Ovary (tissue), 9 donors: ENCODE measurements around the gene ARNT2. TPM values are rescaled to one million over a fixed set of nuclear protein-coding genes. Genes with fewer than 3 reads are reported as not detected.

ENCODE experiments used
- DNase-seq, 5 donors: peaks; one replicate each; pipeline ENCODE4 v3.0.0-alpha.2; 2019 to 2020
- H3K27ac ChIP-seq, 2 donors: fragments of 200-600 bp; one replicate each; pipeline versions ENCODE4 v1.5.1 to v1.8.0; 2019 to 2022
- H3K27me3 ChIP-seq: fragments of 200-600 bp; one replicate; pipeline ENCODE4 v1.8.0; 2022
- H3K36me3 ChIP-seq: fragments of 200-600 bp; sonication (generic); one replicate; pipeline ENCODE4 v1.5.1; 2019
- H3K4me1 ChIP-seq: one replicate; pipeline ENCODE4 v1.8.1; 2013; ENCODE audit warnings: mild to moderate bottlenecking, moderate library complexity; ENCODE audit not compliant: insufficient read depth
- H3K4me3 ChIP-seq: fragments of 200-600 bp; sonication (generic); one replicate; pipeline ENCODE4 v1.5.1; 2017
- H3K9me3 ChIP-seq, 2 donors: fragments of 200-600 bp in 1 of 2; sonication (generic) in 1 of 2; one replicate each; pipeline versions ENCODE4 v1.5.1 to v1.8.1; 2013 to 2019; ENCODE audit warnings: mild to moderate bottlenecking in 1 of 2, moderate library complexity in 1 of 2
- EP300 ChIP-seq: sonication (generic); formaldehyde crosslinking; IDR thresholded peaks from one replicate; pipeline ENCODE4 v1.6.1; 2017; ENCODE audit warnings: antibody characterized with exemption
- POLR2A ChIP-seq: fragments of 450-650 bp; IDR thresholded peaks from one replicate; pipeline ENCODE4 v1.6.1; 2017; ENCODE audit warnings: antibody characterized with exemption, mild to moderate bottlenecking, moderate library complexity
- WGBS, 3 donors: extraction: QIAGEN DNeasy Blood & Tissue Kit in 1 of 3; methylation state at CpG; one replicate each; pipeline versions ENCODE4 v1.1.5 to v1.1.7; 2013 to 2017; 5-methylcytosine and 5-hydroxymethylcytosine counted together
- intact Hi-C, 4 donors: fragments of 100-400 bp; cut with DNase I; formaldehyde crosslinking; loops; one replicate each; pipeline versions ENCODE4 v1.11.0 to v1.15.1; 2022 to 2023
- polyA plus RNA-seq, 2 donors: library from polyadenylated mRNA; stranded (reverse); fragments of 200-250 nt in 1 of 2; fragments of 350-450 nt in 1 of 2; fragmentation: Illumina TruSeq in 1 of 2; extraction: RNeasy Lipid Tissue Mini Kit (QIAGEN cat#74804) in 1 of 2; gene quantifications; one replicate each; pipeline ENCODE4 v1.2.3, GENCODE V29; 2013 to 2014
- total RNA-seq, 7 donors: library from RNA; depleted of rRNA in 2 of 7; stranded (reverse); fragments of >200 nt in 2 of 7; fragmentation: NEBNext Ultra II Directional in 3 of 7; extraction: Animal tissue kit (Norgen Biotek cat#: 25700) in 3 of 7; gene quantifications; one replicate each; pipeline versions ENCODE4 v1.1.0 to v1.2.4, GENCODE V29; 2016 to 2023
- TF ChIP-seq, protein P1 (sequence below), 3 donors: fragments of 450-650 bp in 2 of 3; fragments of 200-600 bp in 1 of 3; IDR thresholded peaks; one replicate each; pipeline versions ENCODE4 v1.5.1 to v1.8.0; 2016 to 2022; ENCODE audit warnings: antibody characterized with exemption in 3 of 3, mild to moderate bottlenecking in 1 of 3
- donor health status: DM: no; HTN: no; CAD: no; lungs with moderate emphysema.
- donor health status: DM: no; HTN: no; CAD: no.
- donor health status: Bipolar disorder and iron deficiency.
- donor health status: DM: yes; HTN: yes; CAD: no.
- donor health status: DM: no; HTN: no; CAD: no.
- donor health status: DM: yes; HTN: yes; CAD: no.

Gene ARNT2
- total and polyA plus RNA-seq, 9 donors: 11.0 to 20.5 (median 16.2) TPM

GRCh38 chr15:80633221-80633620 is 229.0 kb downstream of the ARNT2 start:
- intact Hi-C loops: no loop called here

DNA sequence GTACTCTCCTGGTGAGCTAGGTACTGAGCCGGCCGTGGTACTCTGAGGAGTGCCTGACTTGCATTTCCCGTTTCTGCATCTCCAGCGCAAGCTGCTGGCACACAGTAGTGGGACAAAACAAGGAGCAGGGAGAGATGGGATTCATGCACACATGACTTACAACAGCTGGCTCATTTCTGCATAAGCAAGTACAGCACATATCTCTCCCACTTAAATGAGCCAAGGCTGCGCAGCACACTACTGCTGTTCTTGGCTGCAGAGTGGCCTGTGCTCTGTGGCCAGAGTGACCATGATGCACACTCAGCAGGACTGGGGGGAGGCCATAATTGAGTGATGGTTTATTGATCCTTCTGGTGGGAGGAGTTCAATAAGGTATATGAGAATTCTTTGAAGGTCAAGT is 231.8 kb downstream of the ARNT2 start:
- Histone ChIP-seq H3K27me3 (no peaks in the 10 kb centered on the region), H3K4me3 (no peak overlapping the region), H3K36me3 (no peaks in the 10 kb centered on the region), H3K4me1 (no peaks in the 10 kb centered on the region), H3K9me3 (no peaks in the 10 kb centered on the region), H3K27ac (no peak overlapping the region)
- WGBS, 3 donors: 13 to 18% (median 17%) methylated on average over 5 of the region's 5 CpGs
- intact Hi-C loops: no loop called here
- no peak for TF ChIP-seq EP300
- TF ChIP-seq, protein P1, sequence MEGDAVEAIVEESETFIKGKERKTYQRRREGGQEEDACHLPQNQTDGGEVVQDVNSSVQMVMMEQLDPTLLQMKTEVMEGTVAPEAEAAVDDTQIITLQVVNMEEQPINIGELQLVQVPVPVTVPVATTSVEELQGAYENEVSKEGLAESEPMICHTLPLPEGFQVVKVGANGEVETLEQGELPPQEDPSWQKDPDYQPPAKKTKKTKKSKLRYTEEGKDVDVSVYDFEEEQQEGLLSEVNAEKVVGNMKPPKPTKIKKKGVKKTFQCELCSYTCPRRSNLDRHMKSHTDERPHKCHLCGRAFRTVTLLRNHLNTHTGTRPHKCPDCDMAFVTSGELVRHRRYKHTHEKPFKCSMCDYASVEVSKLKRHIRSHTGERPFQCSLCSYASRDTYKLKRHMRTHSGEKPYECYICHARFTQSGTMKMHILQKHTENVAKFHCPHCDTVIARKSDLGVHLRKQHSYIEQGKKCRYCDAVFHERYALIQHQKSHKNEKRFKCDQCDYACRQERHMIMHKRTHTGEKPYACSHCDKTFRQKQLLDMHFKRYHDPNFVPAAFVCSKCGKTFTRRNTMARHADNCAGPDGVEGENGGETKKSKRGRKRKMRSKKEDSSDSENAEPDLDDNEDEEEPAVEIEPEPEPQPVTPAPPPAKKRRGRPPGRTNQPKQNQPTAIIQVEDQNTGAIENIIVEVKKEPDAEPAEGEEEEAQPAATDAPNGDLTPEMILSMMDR (IDR thresholded peaks at IDR 0.05): no peak
- TF ChIP-seq POLR2A: no peak
- DNase-seq: peak in 3 of 5 donors; percentile 26 to 46 (median 30)

More at GRCh38 chr15:80633221-80633620, 229.0 kb downstream of the ARNT2 start:
- Histone ChIP-seq H3K4me3 (no peak overlapping the region), H3K4me1 (no peaks in the 10 kb centered on the region), H3K27me3 (no peaks in the 10 kb centered on the region), H3K9me3 (no peaks in the 10 kb centered on the region), H3K27ac (no peak overlapping the region), H3K36me3 (no peaks in the 10 kb centered on the region)
- TF ChIP-seq, protein P1 (IDR thresholded peaks at IDR 0.05): no peak
- no peak for TF ChIP-seq EP300
- no peak for TF ChIP-seq POLR2A
- DNase-seq: no peak

- no peaks in the 10 kb centered on the region for H3K27me3 ChIP-seq
- H3K4me1 ChIP-seq: no peaks in the 10 kb centered on the region
- intact Hi-C loops: no loop called here
- no peak overlapping the region for H3K27ac ChIP-seq
- WGBS, 3 donors: 70 to 75% (median 74%) methylated on average over 7 of the region's 7 CpGs
- TF ChIP-seq EP300 (no peak), POLR2A (no peak)
- TF ChIP-seq, protein P1 (IDR thresholded peaks at IDR 0.05): no peak
- H3K4me3 ChIP-seq: no peak overlapping the region
- no peaks in the 10 kb centered on the region for H3K36me3 ChIP-seq
- DNase-seq: no peak
- no peaks in the 10 kb centered on the region for H3K9me3 ChIP-seq
Measured at GRCh38 chr15:80636675-80637074, 232.5 kb downstream of the ARNT2 start.

DNA sequence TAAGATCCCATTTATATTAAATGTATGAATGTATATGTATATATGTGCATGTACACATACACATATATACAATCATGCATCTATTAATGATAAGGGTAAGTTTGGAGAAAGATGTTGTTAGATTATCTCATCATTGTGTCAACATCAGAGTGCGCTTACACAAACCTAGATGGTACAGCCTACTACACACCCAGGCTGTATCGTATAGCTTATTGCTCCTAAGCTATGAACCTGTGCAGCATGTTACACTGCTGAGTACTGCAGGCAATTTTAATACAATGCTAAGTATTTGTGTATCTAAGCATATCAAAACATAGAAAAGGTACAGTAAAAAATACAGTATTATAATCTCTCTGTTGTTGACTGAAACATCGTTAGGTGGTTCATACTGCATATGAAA is 233.6 kb downstream of the ARNT2 start:
- no peaks in the 10 kb centered on the region for H3K27me3 ChIP-seq
- TF ChIP-seq EP300 (no peak), POLR2A (no peak)
- TF ChIP-seq, protein P1 (IDR thresholded peaks at IDR 0.05): no peak
- no peak overlapping the region for H3K4me3 ChIP-seq
- no peaks in the 10 kb centered on the region for H3K9me3 ChIP-seq
- intact Hi-C loops: no loop called here
- H3K27ac ChIP-seq: no peak overlapping the region
- H3K4me1 ChIP-seq: no peaks in the 10 kb centered on the region
- H3K36me3 ChIP-seq: no peaks in the 10 kb centered on the region
- DNase-seq: no peak
- WGBS, 3 donors: 70 to 80% (median 78%) methylated on average over 3 of the region's 3 CpGs
